H9 (cell line): ENCODE data around the gene MAP1B. TPM values are rescaled to one million over a fixed set of nuclear protein-coding genes. Genes with fewer than 3 reads are reported as not detected.

ENCODE experiments used
- DNase-seq: peaks from one replicate; pipeline ENCODE4 v3.0.0-alpha.2; 2017
- H2AFZ ChIP-seq: one replicate; pipeline ENCODE4 v1.6.1; 2013; ENCODE audit warnings: mild to moderate bottlenecking, low read length, control low read depth, moderate library complexity
- H2AK5ac ChIP-seq: 2 replicates; pipeline ENCODE4 v1.6.1; 2013; ENCODE audit warnings: low read length, control low read depth, mixed read lengths; ENCODE audit not compliant: insufficient read length
- H2BK120ac ChIP-seq: one replicate; pipeline ENCODE4 v1.6.1; 2013; ENCODE audit warnings: low read depth, mild to moderate bottlenecking, low read length, control low read depth, inconsistent platforms; ENCODE audit not compliant: poor library complexity, severe bottlenecking
- H2BK12ac ChIP-seq: 2 replicates; pipeline ENCODE4 v1.6.1; 2013; ENCODE audit warnings: low read length, control low read depth, mixed read lengths, low read depth; ENCODE audit not compliant: insufficient read length
- H2BK15ac ChIP-seq: 2 replicates; pipeline ENCODE4 v1.6.1; 2013; ENCODE audit warnings: low read depth, low read length, control low read depth
- H2BK20ac ChIP-seq: one replicate; pipeline ENCODE4 v1.6.1; 2013; ENCODE audit warnings: low read depth, mild to moderate bottlenecking, low read length, control low read depth, inconsistent platforms; ENCODE audit not compliant: poor library complexity, severe bottlenecking
- H2BK5ac ChIP-seq: 2 replicates; pipeline ENCODE4 v1.6.1; 2013; ENCODE audit warnings: low read length, control low read depth, mixed read lengths; ENCODE audit not compliant: insufficient read length
- H3K14ac ChIP-seq: 2 replicates; pipeline ENCODE4 v1.6.1; 2013; ENCODE audit warnings: low read length, control low read depth; ENCODE audit not compliant: insufficient read depth
- H3K18ac ChIP-seq: 2 replicates; pipeline ENCODE4 v1.6.1; 2013; ENCODE audit warnings: low read depth, mild to moderate bottlenecking, mixed read lengths, low read length, control low read depth; ENCODE audit not compliant: insufficient read length
- H3K23ac ChIP-seq: 2 replicates; pipeline ENCODE4 v1.6.1; 2013; ENCODE audit warnings: low read length, control low read depth, mixed read lengths, low read depth; ENCODE audit not compliant: insufficient read length
- H3K23me2 ChIP-seq: 2 replicates; pipeline ENCODE4 v1.6.1; 2013; ENCODE audit warnings: low read depth, mild to moderate bottlenecking, mixed read lengths, low read length, control low read depth; ENCODE audit not compliant: insufficient read length, poor library complexity, severe bottlenecking
- H3K27ac ChIP-seq: 2 replicates; pipeline ENCODE4 v1.5.1; 2013; ENCODE audit warnings: low read length, control low read depth, mixed read lengths, low read depth; ENCODE audit not compliant: insufficient read length
- H3K27me3 ChIP-seq: 2 replicates; pipeline ENCODE4 v1.6.1; 2013; ENCODE audit warnings: low read length, control low read depth, inconsistent platforms; ENCODE audit not compliant: insufficient read depth
- H3K4ac ChIP-seq: 2 replicates; pipeline ENCODE4 v1.6.1; 2013; ENCODE audit warnings: low read depth, mild to moderate bottlenecking, control low read depth, inconsistent platforms, low read length, moderate library complexity
- H3K4me1 ChIP-seq: 2 replicates; pipeline ENCODE4 v1.6.1; 2013; ENCODE audit warnings: low read length, control low read depth, inconsistent platforms; ENCODE audit not compliant: insufficient read depth
- H3K4me2 ChIP-seq: 2 replicates; pipeline ENCODE4 v1.6.1; 2013; ENCODE audit warnings: low read length, control low read depth, mixed read lengths; ENCODE audit not compliant: insufficient read length, insufficient read depth
- H3K56ac ChIP-seq: 2 replicates; pipeline ENCODE4 v1.6.1; 2013; ENCODE audit warnings: low read depth, mild to moderate bottlenecking, mixed read lengths, low read length, control low read depth; ENCODE audit not compliant: insufficient read length
- H3K79me1 ChIP-seq: 2 replicates; pipeline ENCODE4 v1.6.1; 2013; ENCODE audit warnings: low read depth, mild to moderate bottlenecking, moderate library complexity, low read length, control low read depth, inconsistent platforms; ENCODE audit not compliant: insufficient read depth, poor library complexity, severe bottlenecking
- H3K79me2 ChIP-seq: 2 replicates; pipeline ENCODE4 v1.6.1; 2013; ENCODE audit warnings: low read length, control low read depth, inconsistent platforms; ENCODE audit not compliant: insufficient read depth
- H3K9ac ChIP-seq: 2 replicates; pipeline ENCODE4 v1.6.1; 2013; ENCODE audit warnings: low read length, control low read depth, mixed read lengths; ENCODE audit not compliant: insufficient read length; ENCODE audit errors: extremely low read depth
- H3K9me3 ChIP-seq: one replicate; pipeline ENCODE4 v1.6.1; 2013; ENCODE audit warnings: low read depth, low read length, inconsistent platforms; ENCODE audit not compliant: control insufficient read depth
- H3T11ph ChIP-seq: one replicate; pipeline ENCODE4 v1.6.1; 2013; ENCODE audit warnings: mild to moderate bottlenecking, low read length, control low read depth, inconsistent platforms
- H4K20me1 ChIP-seq: one replicate; pipeline ENCODE4 v1.6.1; 2013; ENCODE audit not compliant: control insufficient read depth, insufficient read length, insufficient read depth
- H4K5ac ChIP-seq: 2 replicates; pipeline ENCODE4 v1.6.1; 2013; ENCODE audit warnings: low read depth, mild to moderate bottlenecking, mixed read lengths, low read length, control low read depth; ENCODE audit not compliant: insufficient read length
- H4K8ac ChIP-seq: replicated peaks from 2 replicates; pipeline ENCODE4 v1.6.1; 2013; ENCODE audit warnings: low read length, control low read depth, mixed read lengths, low read depth; ENCODE audit not compliant: insufficient read length
- H4K91ac ChIP-seq: 2 replicates; pipeline ENCODE4 v1.6.1; 2013; ENCODE audit warnings: low read depth, mild to moderate bottlenecking, moderate library complexity, mixed read lengths, low read length, control low read depth; ENCODE audit not compliant: insufficient read length
- H3K27ac Mint-ChIP-seq, 3 experiments: 2 replicates in 2 of 3; 3 replicates in 1 of 3; pipeline ENCODE4 v1.8.0; 2020 to 2021; ENCODE audit warnings: mixed read lengths in 3 of 3, mild to moderate bottlenecking in 1 of 3, moderate library complexity in 1 of 3
- H3K27me3 Mint-ChIP-seq: 2 replicates; pipeline ENCODE4 v1.8.0; 2021; ENCODE audit warnings: low read depth, mild to moderate bottlenecking, moderate library complexity, mixed read lengths
- H3K36me3 Mint-ChIP-seq, 3 experiments: 2 replicates in 2 of 3; 3 replicates in 1 of 3; pipeline ENCODE4 v1.8.0; 2020 to 2021; ENCODE audit warnings: low read depth in 3 of 3, mixed read lengths in 3 of 3; ENCODE audit not compliant: insufficient read depth in 1 of 3
- H3K4me1 Mint-ChIP-seq, 2 experiments: 2 replicates each; pipeline ENCODE4 v1.8.0; 2020; ENCODE audit warnings: mixed read lengths in 2 of 2
- H3K4me3 Mint-ChIP-seq, 2 experiments: 2 replicates in 1 of 2; 3 replicates in 1 of 2; pipeline ENCODE4 v1.8.0; 2020 to 2021; ENCODE audit warnings: mild to moderate bottlenecking in 2 of 2, mixed read lengths in 2 of 2, moderate library complexity in 1 of 2
- H3K9me3 Mint-ChIP-seq, 2 experiments: 2 replicates in 1 of 2; 3 replicates in 1 of 2; pipeline ENCODE4 v1.8.0; 2020; ENCODE audit warnings: mild to moderate bottlenecking in 2 of 2, mixed read lengths in 2 of 2, moderate library complexity in 1 of 2
- CTCF ChIP-seq: fragments of 200-600 bp; sonication (generic); conservative IDR thresholded peaks from 3 replicates; pipeline ENCODE4 v1.8.0; 2021; ENCODE audit warnings: antibody characterized with exemption, mild to moderate bottlenecking
- WGBS: extraction: QIAGEN DNeasy Blood & Tissue Kit; methylation state at CpG from one replicate; pipeline ENCODE4 v1.1.7; 2013; ENCODE audit warnings: missing lambda C conversion rate, low lambda C conversion rate, mixed read lengths; ENCODE audit not compliant: insufficient read length; ENCODE audit errors: extremely low coverage; 5-methylcytosine and 5-hydroxymethylcytosine counted together
- total RNA-seq: library from RNA; stranded (reverse); gene quantifications from 2 replicates; pipeline ENCODE4 v1.2.1, GENCODE V29; 2021

Gene MAP1B
- total RNA-seq, 1 experiment from 2014 or later: 67.5 TPM

GRCh38 chr5:72167804-72168203 is 60.5 kb downstream of the MAP1B start:
- Histone ChIP-seq H2BK120ac (no peak overlapping the region), H3T11ph (no peak overlapping the region), H3K23ac (no peak overlapping the region), H2BK12ac (no peak overlapping the region), H4K20me1 (no peaks in the 10 kb centered on the region), H3K79me2 (no peaks in the 10 kb centered on the region), H4K91ac (no peak overlapping the region), H3K79me1 (no peaks in the 10 kb centered on the region), H3K14ac (no peak overlapping the region), H3K18ac (no peak overlapping the region), H3K56ac (no peak overlapping the region), H3K9me3 (no peaks in the 10 kb centered on the region), H2AFZ (no peak overlapping the region), H3K9ac (no peak overlapping the region), H4K8ac (no peak overlapping the region), H3K27ac (no peak overlapping the region), H2BK5ac (no peak overlapping the region), H4K5ac (no peak overlapping the region), H2BK15ac (no peak overlapping the region), H3K23me2 (no peaks in the 10 kb centered on the region), H2BK20ac (no peak overlapping the region), H3K27me3 (no peaks in the 10 kb centered on the region), H3K4ac (no peak overlapping the region), H2AK5ac (no peak overlapping the region), H3K4me2 (no peak overlapping the region), H3K4me1 (peaks cover 14% of the 10 kb centered on the region; the same call in 1 of the 2 replicates)
- Mint-ChIP-seq H3K27ac (peak overlapping the region; percentile 50 to 86 (median 52); a peak in 3 of 7 replicates), H3K36me3 (peaks cover 0 to 2% (median 0%) of the 10 kb centered on the region in 3 experiments; a peak in 2 of 7 replicates), H3K27me3 (no peaks in the 10 kb centered on the region), H3K4me3 (no peak overlapping the region; a peak in 1 of 5 replicates), H3K9me3 (no peaks in the 10 kb centered on the region), H3K4me1 (peaks cover 58% of the 10 kb centered on the region in 2 experiments)
- TF ChIP-seq CTCF: no peak
- 100% methylated on average over 3 of the region's 8 CpGs for WGBS
- DNase-seq: no peak
